Lower leg skin (tissue), 3 donors: ENCODE results near the gene COL27A1.

Experiments
- CTCF ChIP-seq, 3 donors: fragments of 450-650 bp; IDR thresholded peaks; one replicate each; pipeline ENCODE4 v1.5.1; 2016; ENCODE audit warnings: antibody characterized with exemption in 3 of 3, mild to moderate bottlenecking in 3 of 3, moderate library complexity in 2 of 3
- POLR2A ChIP-seq, 2 donors: fragments of 450-650 bp; IDR thresholded peaks; one replicate each; pipeline ENCODE4 v1.6.1; 2016 to 2017; ENCODE audit warnings: antibody characterized with exemption in 2 of 2, mild to moderate bottlenecking in 1 of 2, moderate library complexity in 1 of 2

- TF ChIP-seq CTCF (IDR thresholded peaks at IDR 0.05) (no peak), POLR2A (IDR thresholded peaks at IDR 0.05) (no peak)
Measured at GRCh38 chr9:114203410-114204140, 48.2 kb downstream of the COL27A1 start.
